ENCODE measurements around the gene TRIM40. TPM values are rescaled to one million over a fixed set of nuclear protein-coding genes. Genes with fewer than 3 reads are reported as not detected.

The TRIM40 gene
- polyA plus RNA-seq, 2 of the 4 experiments (the other 2 are of a cell fraction), result 0.05 TPM

DNA sequence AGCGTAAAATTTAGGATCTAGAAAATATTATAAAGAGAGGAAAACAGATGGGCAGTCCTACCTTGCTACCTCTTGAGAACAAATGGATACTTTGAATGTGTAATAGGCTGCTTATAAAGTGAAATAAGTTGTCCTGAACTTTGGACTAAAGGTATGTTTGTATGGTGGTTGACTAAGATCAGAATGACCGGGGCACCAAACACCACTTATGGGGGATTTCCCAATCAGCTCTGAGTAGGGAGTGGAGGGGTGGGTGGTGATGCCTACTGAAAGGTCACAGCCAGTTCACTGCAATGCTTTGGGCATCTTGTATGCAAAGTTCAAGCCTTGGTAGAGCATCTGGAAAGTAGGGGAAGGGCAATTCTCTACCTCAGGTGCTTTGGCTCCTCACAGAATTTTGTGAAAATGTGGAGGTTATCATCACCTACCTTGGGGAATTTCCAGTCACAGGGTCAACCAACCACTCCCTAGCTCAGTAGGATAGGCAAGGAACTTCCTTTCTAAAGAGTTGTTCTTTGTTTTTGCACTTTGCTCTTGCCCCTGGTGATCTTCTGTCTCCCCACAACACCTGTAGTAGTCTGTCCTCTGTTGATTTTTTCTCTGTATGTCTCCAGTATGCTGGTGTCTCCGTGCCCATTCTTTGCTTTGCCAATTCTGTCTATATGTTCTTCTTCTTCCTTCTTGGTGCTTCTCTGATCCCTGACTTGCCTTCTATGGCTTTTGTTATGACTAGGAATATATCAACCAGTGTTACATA lies 22.8 kb upstream of the TRIM40 start, which contains the start of gene TRIM31:
Gene TRIM31, minus strand, starts transcription at position 88 of the 757 bp plus-strand sequence. CDS start 285 bp downstream, outside the sequence.
- H3K9me3 ChIP-seq, result no peaks in the 10 kb centered on the region
- ChIA-PET CTCF (interaction anchor here (3.6 to 16.7 kb wide), 2 partner anchors 10 to 17 kb away, joined by 21 to 353 read pairs; partner anchors contain the start of gene TRIM40), POLR2A (no interaction called here)
- H3K27ac ChIP-seq, result peak within 1 kb of the TSS; percentile 58 to 73
- 37% methylated on average over 3 of the region's 3 CpGs for WGBS (ENCODE audit: missing lambda C conversion rate)
- H3K4me3 ChIP-seq, result peak within 1 kb of the TSS; percentile 17; the same call in 2 of the 3 replicates
- DNase-seq (ENCODE audit: low read depth in 1 of 2, low spot score in 1 of 2) (peak in 1 of 2 experiments; percentile 37), ATAC-seq (peak; percentile 54 to 85; a peak in 5 of 6 replicates), FAIRE-seq (no peak)
- H3K4me2 ChIP-seq, result peak within 1 kb of the TSS; percentile 79
- H3K4me1 ChIP-seq, result peaks cover 29% of the 10 kb centered on the region
- 0 out of 4 replicates have a peak, but pooled peaks of 1 of the 2 experiments have one; percentile 29 for TF ChIP-seq CEBPB (IDR thresholded peaks at IDR 0.05)
- no peak for TF ChIP-seq HOXB5 (CRISPR knock-in tag; IDR thresholded peaks at IDR 0.05)

DNA sequence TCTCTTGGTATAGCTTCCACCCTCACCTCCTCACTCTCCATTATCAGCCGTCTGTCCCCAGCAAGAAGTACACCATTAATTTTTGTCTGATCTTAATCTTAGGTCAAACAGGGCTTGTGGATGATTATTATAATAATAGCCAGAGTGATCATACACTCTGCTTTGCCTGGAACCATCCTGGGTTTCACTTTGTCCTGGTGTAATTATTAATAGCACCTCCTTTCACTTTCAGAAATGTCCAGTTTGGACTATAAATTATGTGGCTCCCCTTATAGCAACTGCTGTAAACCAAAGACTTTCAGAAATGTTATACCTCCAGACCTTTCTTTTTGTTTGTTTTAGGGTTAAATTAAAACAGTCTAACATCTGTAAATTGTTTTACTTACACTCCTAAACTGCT lies 22.1 kb upstream of the TRIM40 start:
- H3K9me3 ChIP-seq, result no peaks in the 10 kb centered on the region
- WGBS (ENCODE audit: missing lambda C conversion rate), result 39% methylated on average over 1 of the region's 1 CpG
- H3K4me1 ChIP-seq, result peaks cover 34% of the 10 kb centered on the region
- H3K4me2 ChIP-seq, result peak overlapping the region; percentile 79
- TF ChIP-seq NPAS2 (CRISPR knock-in tag; IDR thresholded peaks at IDR 0.05; ENCODE audit: borderline replicate concordance), result no peak
- TF ChIP-seq, protein P1, sequence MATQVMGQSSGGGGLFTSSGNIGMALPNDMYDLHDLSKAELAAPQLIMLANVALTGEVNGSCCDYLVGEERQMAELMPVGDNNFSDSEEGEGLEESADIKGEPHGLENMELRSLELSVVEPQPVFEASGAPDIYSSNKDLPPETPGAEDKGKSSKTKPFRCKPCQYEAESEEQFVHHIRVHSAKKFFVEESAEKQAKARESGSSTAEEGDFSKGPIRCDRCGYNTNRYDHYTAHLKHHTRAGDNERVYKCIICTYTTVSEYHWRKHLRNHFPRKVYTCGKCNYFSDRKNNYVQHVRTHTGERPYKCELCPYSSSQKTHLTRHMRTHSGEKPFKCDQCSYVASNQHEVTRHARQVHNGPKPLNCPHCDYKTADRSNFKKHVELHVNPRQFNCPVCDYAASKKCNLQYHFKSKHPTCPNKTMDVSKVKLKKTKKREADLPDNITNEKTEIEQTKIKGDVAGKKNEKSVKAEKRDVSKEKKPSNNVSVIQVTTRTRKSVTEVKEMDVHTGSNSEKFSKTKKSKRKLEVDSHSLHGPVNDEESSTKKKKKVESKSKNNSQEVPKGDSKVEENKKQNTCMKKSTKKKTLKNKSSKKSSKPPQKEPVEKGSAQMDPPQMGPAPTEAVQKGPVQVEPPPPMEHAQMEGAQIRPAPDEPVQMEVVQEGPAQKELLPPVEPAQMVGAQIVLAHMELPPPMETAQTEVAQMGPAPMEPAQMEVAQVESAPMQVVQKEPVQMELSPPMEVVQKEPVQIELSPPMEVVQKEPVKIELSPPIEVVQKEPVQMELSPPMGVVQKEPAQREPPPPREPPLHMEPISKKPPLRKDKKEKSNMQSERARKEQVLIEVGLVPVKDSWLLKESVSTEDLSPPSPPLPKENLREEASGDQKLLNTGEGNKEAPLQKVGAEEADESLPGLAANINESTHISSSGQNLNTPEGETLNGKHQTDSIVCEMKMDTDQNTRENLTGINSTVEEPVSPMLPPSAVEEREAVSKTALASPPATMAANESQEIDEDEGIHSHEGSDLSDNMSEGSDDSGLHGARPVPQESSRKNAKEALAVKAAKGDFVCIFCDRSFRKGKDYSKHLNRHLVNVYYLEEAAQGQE (IDR thresholded peaks at IDR 0.05), result no peak
- no peak for TF ChIP-seq NR3C1 (IDR thresholded peaks at IDR 0.05)
- no peak for TF ChIP-seq CHD2 (IDR thresholded peaks at IDR 0.05; ENCODE audit: low read length, partially characterized antibody)
- no peak for TF ChIP-seq FOSB (CRISPR knock-in tag; IDR thresholded peaks at IDR 0.05)
- TF ChIP-seq HEYL (CRISPR knock-in tag; IDR thresholded peaks at IDR 0.05), result no peak
- no peak for TF ChIP-seq TFCP2L1 (CRISPR knock-in tag; IDR thresholded peaks at IDR 0.05)
- TF ChIP-seq CBX2 (IDR thresholded peaks at IDR 0.05; ENCODE audit: borderline replicate concordance, low read depth), result no peak
- TF ChIP-seq HOXB5 (CRISPR knock-in tag; IDR thresholded peaks at IDR 0.05), result no peak
- TF ChIP-seq, protein P2, sequence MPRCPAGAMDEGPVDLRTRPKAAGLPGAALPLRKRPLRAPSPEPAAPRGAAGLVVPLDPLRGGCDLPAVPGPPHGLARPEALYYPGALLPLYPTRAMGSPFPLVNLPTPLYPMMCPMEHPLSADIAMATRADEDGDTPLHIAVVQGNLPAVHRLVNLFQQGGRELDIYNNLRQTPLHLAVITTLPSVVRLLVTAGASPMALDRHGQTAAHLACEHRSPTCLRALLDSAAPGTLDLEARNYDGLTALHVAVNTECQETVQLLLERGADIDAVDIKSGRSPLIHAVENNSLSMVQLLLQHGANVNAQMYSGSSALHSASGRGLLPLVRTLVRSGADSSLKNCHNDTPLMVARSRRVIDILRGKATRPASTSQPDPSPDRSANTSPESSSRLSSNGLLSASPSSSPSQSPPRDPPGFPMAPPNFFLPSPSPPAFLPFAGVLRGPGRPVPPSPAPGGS (IDR thresholded peaks at IDR 0.05), result no peak
- TF ChIP-seq CHD4 (IDR thresholded peaks at IDR 0.05; ENCODE audit: borderline replicate concordance), result no peak
- no peak for TF ChIP-seq MAZ (IDR thresholded peaks at IDR 0.05; ENCODE audit: borderline replicate concordance, low read depth, low read length)
- TF ChIP-seq, protein P3, sequence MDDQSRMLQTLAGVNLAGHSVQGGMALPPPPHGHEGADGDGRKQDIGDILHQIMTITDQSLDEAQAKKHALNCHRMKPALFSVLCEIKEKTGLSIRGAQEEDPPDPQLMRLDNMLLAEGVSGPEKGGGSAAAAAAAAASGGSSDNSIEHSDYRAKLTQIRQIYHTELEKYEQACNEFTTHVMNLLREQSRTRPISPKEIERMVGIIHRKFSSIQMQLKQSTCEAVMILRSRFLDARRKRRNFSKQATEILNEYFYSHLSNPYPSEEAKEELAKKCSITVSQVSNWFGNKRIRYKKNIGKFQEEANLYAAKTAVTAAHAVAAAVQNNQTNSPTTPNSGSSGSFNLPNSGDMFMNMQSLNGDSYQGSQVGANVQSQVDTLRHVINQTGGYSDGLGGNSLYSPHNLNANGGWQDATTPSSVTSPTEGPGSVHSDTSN (IDR thresholded peaks at IDR 0.05), result no peak
- ATAC-seq (peak in 1 of 2 experiments; percentile 24; a peak in 1 of 6 replicates), DNase-seq (ENCODE audit: low read depth in 1 of 2, low spot score in 1 of 2) (no peak), FAIRE-seq (no peak)
- H3K4me3 ChIP-seq, result no peak overlapping the region
- ChIA-PET POLR2A (no interaction called here), CTCF (interaction anchor here (3.6 to 16.7 kb wide), 2 partner anchors 11 to 16 kb away, joined by 21 to 353 read pairs; partner anchors contain the start of gene TRIM40)
- peak overlapping the region; percentile 58 to 73; a peak in 5 of 6 replicates for H3K27ac ChIP-seq

DNA sequence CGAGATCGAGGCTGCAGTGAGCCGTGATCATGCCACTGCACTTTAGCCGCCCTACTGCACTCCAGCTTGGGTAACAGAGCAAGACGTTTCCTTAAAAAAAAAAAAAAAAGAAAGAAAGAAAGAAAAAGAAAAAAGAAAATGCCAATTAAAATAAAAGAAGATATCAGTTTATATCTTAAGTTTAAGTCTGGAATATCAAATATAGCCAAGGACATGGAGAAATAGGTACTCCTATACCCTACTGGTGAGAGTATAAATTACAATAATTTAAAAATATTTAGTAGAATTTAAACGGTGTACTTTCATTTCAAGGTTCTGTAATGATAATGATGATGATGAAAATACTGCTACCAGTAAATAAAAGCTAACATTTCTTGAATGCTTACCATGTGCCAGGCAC lies 19.2 kb upstream of the TRIM40 start:
- CTCF ChIA-PET, result interaction anchor here (0.8 to 16.7 kb wide), 3 partner anchors 10 to 22 kb away, joined by 3 to 353 read pairs (median 4); partner anchors contain the start of gene TRIM40
- no peak for TF ChIP-seq RNF2 (IDR thresholded peaks at IDR 0.05; ENCODE audit: borderline replicate concordance, low read depth)
- TF ChIP-seq, protein P4, sequence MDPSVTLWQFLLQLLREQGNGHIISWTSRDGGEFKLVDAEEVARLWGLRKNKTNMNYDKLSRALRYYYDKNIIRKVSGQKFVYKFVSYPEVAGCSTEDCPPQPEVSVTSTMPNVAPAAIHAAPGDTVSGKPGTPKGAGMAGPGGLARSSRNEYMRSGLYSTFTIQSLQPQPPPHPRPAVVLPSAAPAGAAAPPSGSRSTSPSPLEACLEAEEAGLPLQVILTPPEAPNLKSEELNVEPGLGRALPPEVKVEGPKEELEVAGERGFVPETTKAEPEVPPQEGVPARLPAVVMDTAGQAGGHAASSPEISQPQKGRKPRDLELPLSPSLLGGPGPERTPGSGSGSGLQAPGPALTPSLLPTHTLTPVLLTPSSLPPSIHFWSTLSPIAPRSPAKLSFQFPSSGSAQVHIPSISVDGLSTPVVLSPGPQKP (IDR thresholded peaks at IDR 0.05; ENCODE audit: low read depth, low read length), result no peak
- TF ChIP-seq HOXB13 (CRISPR knock-in tag; IDR thresholded peaks at IDR 0.05; ENCODE audit: low read depth), result no peak
- no peak for TF ChIP-seq SREBF2 (IDR thresholded peaks at IDR 0.05)
- no peak for TF ChIP-seq POLR2AphosphoS2 (conservative IDR thresholded peaks at IDR 0.05; ENCODE audit: low read length)
- no peak for TF ChIP-seq GATA3 (IDR thresholded peaks at IDR 0.05; ENCODE audit: borderline replicate concordance)
- no peak for TF ChIP-seq ZC3H11A (IDR thresholded peaks at IDR 0.05)
- TF ChIP-seq, protein P5, sequence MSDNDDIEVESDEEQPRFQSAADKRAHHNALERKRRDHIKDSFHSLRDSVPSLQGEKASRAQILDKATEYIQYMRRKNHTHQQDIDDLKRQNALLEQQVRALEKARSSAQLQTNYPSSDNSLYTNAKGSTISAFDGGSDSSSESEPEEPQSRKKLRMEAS (IDR thresholded peaks at IDR 0.05), result no peak
- TF ChIP-seq, protein P3 (IDR thresholded peaks at IDR 0.05), result no peak
- no peak for TF ChIP-seq CBX2 (IDR thresholded peaks at IDR 0.05; ENCODE audit: borderline replicate concordance, low read depth)
- TF ChIP-seq RAD21 (conservative IDR thresholded peaks at IDR 0.05 in 1 of 2, IDR thresholded peaks at IDR 0.05 in 1 of 2), result no peak

More for the DNA sequence above, 19.2 kb upstream of the TRIM40 start:
- no peak for ATAC-seq
- FAIRE-seq, result no peak
- Histone ChIP-seq H3K9me3 (no peaks in the 10 kb centered on the region), H3K4me1 (peaks cover 36% of the 10 kb centered on the region), H3K4me3 (no peak overlapping the region), H3K4me2 (no peak overlapping the region), H3K27ac (no peak overlapping the region)
- DNase-seq (ENCODE audit: low read depth in 1 of 2, low spot score in 1 of 2), result no peak
- POLR2A ChIA-PET, result no interaction called here
- WGBS (ENCODE audit: missing lambda C conversion rate), result 76% methylated on average over 6 of the region's 6 CpGs

All from A549 (cell line).